ENCODE results near the gene CYP1A2.

Gene CYP1A2

DNA sequence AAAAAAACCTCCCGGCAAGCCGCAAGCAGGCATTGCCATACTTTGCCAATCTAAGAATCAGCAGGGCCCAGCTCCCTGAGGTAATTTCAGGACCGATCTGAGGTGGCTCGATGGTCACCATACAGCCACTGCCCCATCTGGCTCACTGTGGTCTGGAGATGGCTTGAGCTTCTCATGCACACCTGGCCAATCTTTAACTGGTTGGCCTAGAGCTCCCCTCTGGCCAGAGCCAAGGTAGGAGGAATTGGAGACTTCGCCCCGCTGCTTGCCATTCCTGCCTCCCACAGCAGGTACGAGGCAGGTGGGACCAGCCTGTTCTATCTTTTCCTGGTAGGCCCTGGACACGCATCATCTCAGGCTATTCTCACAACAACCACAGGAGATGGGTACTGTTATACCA lies 10.1 kb downstream of the CYP1A2 start:
- no peak for DNase-seq (ENCODE audit: low spot score)
- TF ChIP-seq, protein P1, sequence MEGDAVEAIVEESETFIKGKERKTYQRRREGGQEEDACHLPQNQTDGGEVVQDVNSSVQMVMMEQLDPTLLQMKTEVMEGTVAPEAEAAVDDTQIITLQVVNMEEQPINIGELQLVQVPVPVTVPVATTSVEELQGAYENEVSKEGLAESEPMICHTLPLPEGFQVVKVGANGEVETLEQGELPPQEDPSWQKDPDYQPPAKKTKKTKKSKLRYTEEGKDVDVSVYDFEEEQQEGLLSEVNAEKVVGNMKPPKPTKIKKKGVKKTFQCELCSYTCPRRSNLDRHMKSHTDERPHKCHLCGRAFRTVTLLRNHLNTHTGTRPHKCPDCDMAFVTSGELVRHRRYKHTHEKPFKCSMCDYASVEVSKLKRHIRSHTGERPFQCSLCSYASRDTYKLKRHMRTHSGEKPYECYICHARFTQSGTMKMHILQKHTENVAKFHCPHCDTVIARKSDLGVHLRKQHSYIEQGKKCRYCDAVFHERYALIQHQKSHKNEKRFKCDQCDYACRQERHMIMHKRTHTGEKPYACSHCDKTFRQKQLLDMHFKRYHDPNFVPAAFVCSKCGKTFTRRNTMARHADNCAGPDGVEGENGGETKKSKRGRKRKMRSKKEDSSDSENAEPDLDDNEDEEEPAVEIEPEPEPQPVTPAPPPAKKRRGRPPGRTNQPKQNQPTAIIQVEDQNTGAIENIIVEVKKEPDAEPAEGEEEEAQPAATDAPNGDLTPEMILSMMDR (IDR thresholded peaks at IDR 0.05), result no peak

DNA sequence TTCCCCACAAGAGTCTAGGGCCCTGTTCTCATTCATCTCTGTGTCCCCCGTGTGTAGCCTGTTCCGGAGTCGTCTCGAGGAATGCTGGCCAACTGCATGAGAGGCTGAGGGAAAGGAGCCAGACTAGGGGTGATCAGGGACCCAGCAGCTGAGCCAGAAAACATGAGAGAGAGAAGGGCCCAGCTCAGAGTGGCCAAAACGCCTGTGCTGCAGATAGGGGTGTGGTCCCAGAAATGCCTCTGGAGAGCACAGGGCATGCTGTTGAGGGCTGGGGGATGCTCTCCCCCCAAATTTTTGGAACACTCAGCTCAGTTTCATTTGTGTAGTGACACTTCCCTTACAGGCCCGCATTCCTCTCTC lies 14.1 kb downstream of the CYP1A2 start:
- Histone ChIP-seq H3K27ac (no peak overlapping the region), H3K4me3 (no peak overlapping the region)
- DNase-seq (ENCODE audit: low spot score), result no peak
- TF ChIP-seq, protein P1 (IDR thresholded peaks at IDR 0.05), result no peak

More for the DNA sequence above, 10.1 kb downstream of the CYP1A2 start:
- Histone ChIP-seq H3K27ac (no peak overlapping the region), H3K4me3 (no peak overlapping the region)

DNA sequence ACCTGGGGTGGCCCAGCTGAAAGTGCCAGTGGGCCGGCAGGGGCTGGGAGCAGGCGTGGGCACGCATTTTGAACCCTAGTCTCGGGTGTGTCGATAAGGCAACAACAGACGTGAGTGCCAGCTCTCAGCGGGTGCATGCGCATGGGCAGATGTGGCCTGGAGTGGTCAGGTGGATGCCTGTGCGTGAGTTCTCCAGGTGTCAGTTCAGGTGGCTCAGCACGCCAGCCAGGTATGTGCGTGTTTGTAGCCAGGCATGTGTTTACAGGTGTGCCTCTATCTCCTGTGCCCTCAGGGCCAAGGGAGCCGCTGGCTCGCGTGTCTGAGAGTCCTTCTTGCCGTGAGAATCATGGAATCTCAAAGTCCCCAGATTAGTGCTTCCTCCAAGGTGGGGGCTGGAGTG lies 14.8 kb downstream of the CYP1A2 start:
- DNase-seq (ENCODE audit: low spot score), result no peak
- no peak overlapping the region for H3K27ac ChIP-seq

DNA sequence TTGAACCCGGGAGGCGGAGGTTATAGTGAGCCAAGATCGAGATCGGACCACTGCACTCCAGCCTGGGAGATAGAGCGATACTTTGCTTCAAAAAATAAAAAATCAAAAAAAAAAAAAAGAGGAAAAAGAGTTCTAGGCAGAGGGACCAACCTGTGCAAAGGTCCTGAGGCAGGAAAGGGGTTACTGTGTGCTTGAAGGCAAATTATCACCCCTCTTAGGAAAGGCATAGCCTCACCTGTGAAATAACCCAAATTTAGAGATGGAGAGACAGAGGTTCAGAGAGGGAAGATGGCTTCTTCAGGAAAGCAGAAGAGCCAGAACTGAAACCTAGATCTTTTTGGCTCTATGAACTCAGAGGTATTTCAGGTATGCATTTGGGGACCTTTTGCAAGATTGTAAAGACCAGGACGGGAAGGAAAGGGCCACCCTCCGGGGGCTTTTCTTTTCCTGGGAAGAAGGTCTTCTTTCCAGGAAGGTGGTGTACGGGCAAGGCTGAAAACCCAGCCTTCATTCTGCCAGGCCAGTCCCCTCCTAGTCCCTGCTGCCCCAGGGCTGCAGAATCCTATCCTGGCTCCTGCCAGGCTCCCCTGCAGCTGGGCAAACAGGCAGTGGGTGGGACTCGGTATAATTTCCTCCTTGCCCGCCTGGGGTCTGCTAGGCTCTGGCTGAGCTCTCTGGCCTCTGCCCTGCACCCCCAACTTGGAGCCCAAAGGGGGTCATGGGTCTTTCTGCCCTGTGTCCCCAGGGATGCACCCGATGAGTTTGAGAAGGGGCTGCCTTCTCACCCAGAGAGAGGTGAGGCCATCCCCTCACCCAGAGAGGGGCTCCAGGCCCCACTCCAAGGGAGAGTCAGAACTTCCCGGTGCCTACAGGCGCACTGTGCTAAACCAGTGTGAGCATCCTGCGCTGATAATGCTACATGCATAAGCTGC lies 18.8 kb downstream of the CYP1A2 start:
- Histone ChIP-seq H3K4me3 (no peak overlapping the region), H3K27ac (no peak overlapping the region)
- peak; percentile 67 for DNase-seq (ENCODE audit: low spot score)
- TF ChIP-seq, protein P1 (IDR thresholded peaks at IDR 0.05), result no peak

More for the DNA sequence above, 14.8 kb downstream of the CYP1A2 start:
- H3K4me3 ChIP-seq, result no peak overlapping the region
- TF ChIP-seq, protein P1 (IDR thresholded peaks at IDR 0.05), result no peak

DNA sequence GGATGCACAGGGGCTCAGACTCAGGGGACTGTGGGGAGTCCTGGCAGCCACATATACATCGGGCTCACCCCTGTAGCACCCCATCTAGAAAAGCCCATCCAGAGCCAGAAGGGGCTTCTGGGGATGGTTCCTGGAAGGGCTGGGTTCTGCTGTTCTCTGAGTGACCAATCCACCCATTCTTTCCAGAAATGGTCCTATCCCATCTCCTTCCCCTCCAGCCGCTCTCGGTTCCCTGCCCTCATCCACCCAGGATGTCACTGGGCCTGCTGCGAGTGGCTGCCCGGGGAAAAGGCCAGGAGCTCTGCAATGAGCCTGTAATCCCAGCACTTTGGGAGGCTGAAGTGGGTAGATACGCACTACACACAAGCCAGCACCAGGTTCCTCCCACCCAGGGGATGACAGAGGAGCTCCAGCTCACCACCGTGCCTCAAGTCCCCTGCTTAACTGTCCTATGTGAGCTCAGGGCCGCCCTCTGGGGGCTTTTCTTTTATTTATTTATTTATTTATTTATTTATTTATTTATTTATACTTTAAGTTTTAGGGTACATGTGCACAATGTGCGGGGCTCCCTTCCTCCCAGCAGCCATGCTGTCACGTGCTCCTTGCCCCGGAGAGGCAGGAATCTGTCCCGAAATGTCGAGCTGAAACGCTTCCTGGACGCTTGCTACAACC lies 19.6 kb downstream of the CYP1A2 start:
- Histone ChIP-seq H3K27ac (no peak overlapping the region), H3K4me3 (peak overlapping the region; percentile 47)
- TF ChIP-seq, protein P1 (IDR thresholded peaks at IDR 0.05), result no peak
- no peak for DNase-seq (ENCODE audit: low spot score)

DNA sequence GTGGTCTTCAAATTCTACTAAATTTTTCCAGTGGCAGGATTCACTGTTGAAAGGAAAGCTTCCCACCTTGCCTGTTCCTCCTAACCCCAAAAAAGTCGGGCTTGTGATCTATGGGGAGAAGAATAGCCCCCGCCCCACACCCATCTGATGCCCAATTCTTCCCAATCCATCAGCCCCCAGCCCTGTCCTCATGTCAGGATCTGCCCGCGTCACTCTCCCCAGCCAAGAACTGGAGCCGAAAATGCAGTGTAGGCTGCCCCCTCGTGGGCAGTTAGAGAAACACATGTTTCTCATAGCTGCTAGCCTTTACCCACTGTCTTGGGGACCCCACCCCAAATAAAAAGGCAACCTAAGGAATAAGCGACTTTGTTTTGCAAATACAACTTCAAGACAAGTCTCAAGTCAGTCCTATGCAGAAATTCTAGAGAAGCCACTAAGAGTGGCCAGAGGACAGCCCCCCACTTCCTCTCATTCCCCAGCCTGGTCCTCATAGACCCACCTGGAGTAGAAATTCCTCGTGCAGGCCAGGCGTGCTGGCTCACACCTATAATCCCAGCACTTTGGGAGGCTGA lies 20.2 kb downstream of the CYP1A2 start:
- peak overlapping the region; percentile 47 for H3K4me3 ChIP-seq
- peak; percentile 72 for DNase-seq (ENCODE audit: low spot score)
- H3K27ac ChIP-seq, result no peak overlapping the region
- TF ChIP-seq, protein P1 (IDR thresholded peaks at IDR 0.05), result peak; percentile 78

Measured in coronary artery (tissue), 2 donors.